Thyroid gland (tissue), 4 donors: ENCODE measurements around the gene RPTOR.

Experiments used
- POLR2A ChIP-seq, 2 donors: fragments of 450-650 bp; IDR thresholded peaks; one replicate each; pipeline ENCODE4 v1.6.1; 2017; ENCODE audit warnings: antibody characterized with exemption in 2 of 2, mild to moderate bottlenecking in 2 of 2, moderate library complexity in 1 of 2
- TF ChIP-seq, protein P1 (sequence below), 6 experiments: fragments of 200-600 bp in 3 of 6; fragments of 450-650 bp in 3 of 6; sonication (generic) in 3 of 6; IDR thresholded peaks; one replicate each; pipeline ENCODE4 v1.5.1; 2016 to 2019; ENCODE audit warnings: antibody characterized with exemption in 6 of 6, mild to moderate bottlenecking in 2 of 6, inconsistent platforms in 1 of 6, moderate library complexity in 1 of 6

DNA sequence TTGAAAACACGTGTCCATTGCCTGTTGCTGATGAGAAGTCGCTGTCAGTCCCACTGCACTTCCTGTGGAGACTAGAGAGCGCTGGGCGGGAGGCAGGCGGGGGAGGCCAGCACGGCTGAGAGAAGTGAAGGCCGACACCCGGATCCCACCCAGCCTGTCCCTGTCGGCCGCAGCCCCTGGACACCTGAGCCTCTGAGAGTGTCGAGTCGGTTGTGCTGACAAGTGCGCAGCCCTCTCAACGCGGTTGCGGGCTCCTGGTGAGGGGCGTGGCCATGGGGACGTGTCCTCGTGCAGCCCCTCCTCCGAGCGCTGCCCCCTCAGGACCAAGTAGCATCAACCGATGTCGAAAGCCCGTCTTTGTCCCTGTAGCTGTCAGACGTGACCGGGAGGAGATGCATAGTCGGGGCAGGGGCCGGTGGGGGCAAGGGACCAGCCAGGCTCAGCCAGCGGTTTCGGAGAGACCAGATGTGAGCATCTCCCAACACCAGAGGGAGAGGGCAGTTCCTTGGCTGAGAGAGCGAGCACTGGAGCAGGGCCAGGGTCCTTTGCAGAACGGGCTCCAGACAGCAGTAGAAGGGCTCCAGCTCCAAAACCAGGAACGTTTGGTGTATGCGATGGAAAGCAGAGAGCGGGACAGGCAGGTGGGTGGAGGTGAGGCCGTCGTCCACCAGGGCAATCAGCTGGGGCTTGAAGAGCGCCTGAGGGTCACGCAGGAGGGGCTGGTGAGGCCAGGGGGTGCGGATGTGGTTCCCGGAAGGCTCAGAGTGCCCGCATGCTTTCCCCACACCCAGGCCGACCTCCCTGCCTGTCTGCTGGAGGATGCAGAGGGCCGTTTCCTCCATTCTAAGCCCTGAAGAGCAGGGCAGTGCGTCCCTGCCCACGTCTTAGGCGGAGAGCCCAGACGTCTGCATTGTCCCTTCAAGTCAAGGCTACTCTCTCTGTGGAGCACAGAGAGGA, 403.7 kb downstream of the RPTOR start:
- TF ChIP-seq, protein P1, sequence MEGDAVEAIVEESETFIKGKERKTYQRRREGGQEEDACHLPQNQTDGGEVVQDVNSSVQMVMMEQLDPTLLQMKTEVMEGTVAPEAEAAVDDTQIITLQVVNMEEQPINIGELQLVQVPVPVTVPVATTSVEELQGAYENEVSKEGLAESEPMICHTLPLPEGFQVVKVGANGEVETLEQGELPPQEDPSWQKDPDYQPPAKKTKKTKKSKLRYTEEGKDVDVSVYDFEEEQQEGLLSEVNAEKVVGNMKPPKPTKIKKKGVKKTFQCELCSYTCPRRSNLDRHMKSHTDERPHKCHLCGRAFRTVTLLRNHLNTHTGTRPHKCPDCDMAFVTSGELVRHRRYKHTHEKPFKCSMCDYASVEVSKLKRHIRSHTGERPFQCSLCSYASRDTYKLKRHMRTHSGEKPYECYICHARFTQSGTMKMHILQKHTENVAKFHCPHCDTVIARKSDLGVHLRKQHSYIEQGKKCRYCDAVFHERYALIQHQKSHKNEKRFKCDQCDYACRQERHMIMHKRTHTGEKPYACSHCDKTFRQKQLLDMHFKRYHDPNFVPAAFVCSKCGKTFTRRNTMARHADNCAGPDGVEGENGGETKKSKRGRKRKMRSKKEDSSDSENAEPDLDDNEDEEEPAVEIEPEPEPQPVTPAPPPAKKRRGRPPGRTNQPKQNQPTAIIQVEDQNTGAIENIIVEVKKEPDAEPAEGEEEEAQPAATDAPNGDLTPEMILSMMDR (IDR thresholded peaks at IDR 0.05), result no peak
- no peak for TF ChIP-seq POLR2A (IDR thresholded peaks at IDR 0.05)
